PC-3 (cell line): ENCODE data around the gene PKP1. TPM values are rescaled to one million over a fixed set of nuclear protein-coding genes. Genes with fewer than 3 reads are reported as not detected.

Experiments
- ATAC-seq: fragments of 200-7000 bp; cut with Tn5 transposase; 2 replicates; pipeline ENCODE4 v1.9.1; 2020; ENCODE audit warnings: mild to moderate bottlenecking, moderate library complexity
- BruUV-seq: library from RNA; stranded (reverse); fragments of 400-500 nt; replicated peaks from 2 replicates; lab custom pipeline; 2021; lab: Mats Ljungman, UMichigan
- CTCF ChIA-PET: fragments of 300-600 bp; sonication (Branson Sonifier 250); formaldehyde crosslinking; loops from one replicate; lab custom pipeline; 2022; ENCODE audit warnings: antibody characterized with exemption; lab: Charles Lee
- POLR2A ChIA-PET: fragments of 300-600 bp; sonication (Branson Sonifier 250); formaldehyde crosslinking; loops from one replicate; lab custom pipeline; 2022; ENCODE audit warnings: antibody characterized with exemption; ENCODE audit not compliant: unreplicated experiment; lab: Charles Lee
- DNase-seq: peaks from one replicate; pipeline ENCODE4 v3.0.0-alpha.2; 2015
- H2AFZ ChIP-seq: fragments of 300-600 bp; sonication (generic); 2 replicates; pipeline ENCODE4 v1.6.0; 2016; ENCODE audit warnings: antibody characterized with exemption, low read length
- H3F3A ChIP-seq: fragments of 300-600 bp; sonication (generic); one replicate; pipeline ENCODE4 v1.6.0; 2017; ENCODE audit warnings: antibody characterized with exemption, low read length, control low read depth, mild to moderate bottlenecking; ENCODE audit not compliant: unreplicated experiment
- H3K27ac ChIP-seq: fragments of 300-600 bp; sonication (generic); 2 replicates; pipeline ENCODE4 v1.5.1; 2016; ENCODE audit warnings: mild to moderate bottlenecking, low read length
- H3K27me3 ChIP-seq: fragments of 300-600 bp; sonication (generic); 2 replicates; pipeline ENCODE4 v1.6.1; 2016; ENCODE audit warnings: low read length, mixed read lengths
- H3K36me3 ChIP-seq: fragments of 300-600 bp; sonication (generic); 2 replicates; pipeline ENCODE4 v1.6.1; 2016; ENCODE audit warnings: low read depth, mixed run types, low read length, mixed read lengths
- H3K4me1 ChIP-seq: fragments of 300-600 bp; sonication (generic); 2 replicates; pipeline ENCODE4 v1.5.1; 2016; ENCODE audit warnings: low read length; ENCODE audit not compliant: insufficient read depth
- H3K4me2 ChIP-seq: fragments of 300-600 bp; sonication (generic); 2 replicates; pipeline ENCODE4 v1.6.0; 2016; ENCODE audit warnings: low read length
- H3K4me3 ChIP-seq: fragments of 300-600 bp; sonication (generic); 2 replicates; pipeline ENCODE4 v1.5.1; 2016; ENCODE audit warnings: mild to moderate bottlenecking, low read length, mixed read lengths
- H3K79me2 ChIP-seq: fragments of 300-600 bp; sonication (generic); 2 replicates; pipeline ENCODE4 v1.6.1; 2017; ENCODE audit warnings: low read length, mixed read lengths
- H3K9ac ChIP-seq: fragments of 300-600 bp; sonication (generic); 2 replicates; pipeline ENCODE4 v1.6.0; 2016; ENCODE audit warnings: mild to moderate bottlenecking, low read length
- H3K9me2 ChIP-seq: fragments of 300-600 bp; sonication (generic); replicated peaks from 2 replicates; pipeline ENCODE4 v1.6.1; 2016; ENCODE audit warnings: mixed run types, low read length, mixed read lengths
- H3K9me3 ChIP-seq: fragments of 300-600 bp; sonication (generic); 2 replicates; pipeline ENCODE4 v1.6.1; 2016; ENCODE audit warnings: low read length, mixed read lengths
- H4K20me1 ChIP-seq: fragments of 300-600 bp; sonication (generic); 2 replicates; pipeline ENCODE4 v1.6.1; 2016; ENCODE audit warnings: low read length, mixed read lengths
- EZH2 ChIP-seq: fragments of 300-600 bp; sonication (generic); IDR thresholded peaks from one replicate; pipeline ENCODE4 v1.6.1; 2017; ENCODE audit warnings: antibody characterized with exemption, mild to moderate bottlenecking, low read length; ENCODE audit not compliant: unreplicated experiment
- EZH2phosphoT487 ChIP-seq: fragments of 300-600 bp; sonication (generic); IDR thresholded peaks from 2 replicates; pipeline ENCODE4 v1.6.1; 2018; ENCODE audit warnings: mild to moderate bottlenecking, antibody characterized with exemption, low read length, borderline replicate concordance
- intact Hi-C: fragments of 100-400 bp; cut with micrococcal nuclease; formaldehyde crosslinking; loops from 2 replicates; pipeline ENCODE4 v1.9.0; 2023
- total RNA-seq: library from RNA; depleted of rRNA; stranded (reverse); fragments of >200 nt; gene quantifications from 2 replicates; pipeline ENCODE4 v1.2.3, GENCODE V29; 2014
- TF ChIP-seq, protein P1 (sequence below): fragments of 300-600 bp; sonication (generic); conservative IDR thresholded peaks from 2 replicates; pipeline ENCODE4 v1.5.1; 2017; ENCODE audit warnings: antibody characterized with exemption, low read depth, mild to moderate bottlenecking, low read length

PKP1 gene
- total RNA-seq, 1 experiment from 2014 or later, result 211 TPM

DNA sequence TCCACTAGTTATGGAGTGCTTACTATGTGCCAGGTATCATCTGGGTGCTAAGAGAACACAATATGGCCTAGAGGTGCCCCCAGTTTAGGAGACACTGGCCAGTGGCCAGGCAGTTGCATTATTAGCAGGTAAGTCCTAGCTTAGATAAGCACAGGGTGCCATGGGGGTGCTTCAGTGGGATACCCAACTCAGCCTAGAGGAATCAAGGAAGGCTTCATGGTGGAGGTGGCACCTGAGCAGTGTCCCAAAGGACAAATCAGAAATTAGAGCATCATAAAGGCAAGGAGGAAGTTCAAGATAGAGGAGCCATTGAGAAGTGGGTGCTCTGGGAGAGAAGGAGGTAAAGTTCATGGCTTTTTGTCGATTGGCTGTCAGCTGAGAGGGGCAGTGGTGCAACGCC lies 31.9 kb upstream of the PKP1 start:
- Histone ChIP-seq H3K9ac (no peak overlapping the region), H3K36me3 (no peaks in the 10 kb centered on the region), H3K27me3 (peaks cover 5% of the 10 kb centered on the region; the same call in 1 of the 2 replicates), H3K79me2 (no peaks in the 10 kb centered on the region), H3K4me2 (no peak overlapping the region), H3K27ac (no peak overlapping the region), H3K4me3 (no peak overlapping the region), H3K4me1 (no peaks in the 10 kb centered on the region), H2AFZ (no peak overlapping the region), H3F3A (no peaks in the 10 kb centered on the region), H3K9me3 (no peaks in the 10 kb centered on the region), H3K9me2 (no peaks in the 10 kb centered on the region), H4K20me1 (no peaks in the 10 kb centered on the region)
- DNase-seq (no peak), ATAC-seq (no peak)
- intact Hi-C loops, result no loop called here
- CTCF ChIA-PET, result interaction anchor here (0.7 kb wide), 1 partner anchor 96 kb away, joined by 8 read pairs; no protein-coding TSS in a partner anchor
- POLR2A ChIA-PET, result no interaction called here
- TF ChIP-seq EZH2 (no peak), EZH2phosphoT487 (no peak)
- TF ChIP-seq, protein P1, sequence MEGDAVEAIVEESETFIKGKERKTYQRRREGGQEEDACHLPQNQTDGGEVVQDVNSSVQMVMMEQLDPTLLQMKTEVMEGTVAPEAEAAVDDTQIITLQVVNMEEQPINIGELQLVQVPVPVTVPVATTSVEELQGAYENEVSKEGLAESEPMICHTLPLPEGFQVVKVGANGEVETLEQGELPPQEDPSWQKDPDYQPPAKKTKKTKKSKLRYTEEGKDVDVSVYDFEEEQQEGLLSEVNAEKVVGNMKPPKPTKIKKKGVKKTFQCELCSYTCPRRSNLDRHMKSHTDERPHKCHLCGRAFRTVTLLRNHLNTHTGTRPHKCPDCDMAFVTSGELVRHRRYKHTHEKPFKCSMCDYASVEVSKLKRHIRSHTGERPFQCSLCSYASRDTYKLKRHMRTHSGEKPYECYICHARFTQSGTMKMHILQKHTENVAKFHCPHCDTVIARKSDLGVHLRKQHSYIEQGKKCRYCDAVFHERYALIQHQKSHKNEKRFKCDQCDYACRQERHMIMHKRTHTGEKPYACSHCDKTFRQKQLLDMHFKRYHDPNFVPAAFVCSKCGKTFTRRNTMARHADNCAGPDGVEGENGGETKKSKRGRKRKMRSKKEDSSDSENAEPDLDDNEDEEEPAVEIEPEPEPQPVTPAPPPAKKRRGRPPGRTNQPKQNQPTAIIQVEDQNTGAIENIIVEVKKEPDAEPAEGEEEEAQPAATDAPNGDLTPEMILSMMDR, result no peak
- no TSS peak for BruUV-seq

DNA sequence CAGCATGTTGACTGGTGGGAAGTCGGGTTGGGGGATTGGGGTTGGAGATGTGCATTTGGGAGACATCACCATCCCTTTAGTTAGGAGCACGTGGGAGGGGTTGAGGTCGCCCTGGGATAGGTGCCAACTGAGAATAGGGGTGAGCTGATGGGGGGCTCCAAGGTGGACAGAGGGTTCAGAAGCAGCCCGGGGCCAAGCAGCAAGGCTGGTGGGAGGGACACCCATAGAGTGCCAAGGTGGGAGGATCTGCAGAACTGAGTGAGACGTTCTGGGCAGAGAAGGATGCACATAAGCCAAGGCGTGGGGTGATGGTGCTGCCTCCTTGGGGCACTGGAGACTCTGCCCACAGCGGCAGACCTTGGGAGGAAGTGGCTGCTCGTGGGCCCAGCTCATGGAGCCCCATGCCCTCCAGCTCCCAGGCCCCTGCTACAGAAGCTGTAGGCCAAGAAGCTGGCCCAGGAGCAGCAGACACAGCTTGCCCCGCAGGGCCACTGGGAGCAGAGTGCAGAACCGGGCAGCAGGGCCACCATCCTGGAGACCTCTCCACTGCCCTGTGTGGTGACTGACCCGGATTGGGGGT lies 31.4 kb upstream of the PKP1 start:
- Histone ChIP-seq H2AFZ (no peak overlapping the region), H3K36me3 (no peaks in the 10 kb centered on the region), H3K27ac (no peak overlapping the region), H3K4me1 (no peaks in the 10 kb centered on the region), H3K4me2 (no peak overlapping the region), H3K9me2 (no peaks in the 10 kb centered on the region), H4K20me1 (no peaks in the 10 kb centered on the region), H3K79me2 (no peaks in the 10 kb centered on the region), H3K9me3 (no peaks in the 10 kb centered on the region), H3K9ac (no peak overlapping the region), H3K4me3 (no peak overlapping the region), H3K27me3 (0 out of 2 replicates have a peak, but pooled peaks cover under 1% of the 10 kb centered on the region), H3F3A (no peaks in the 10 kb centered on the region)
- intact Hi-C loops, result no loop called here
- ChIA-PET POLR2A (no interaction called here), CTCF (interaction anchor here (0.5 kb wide), 1 partner anchor 107 kb away, joined by 3 read pairs; no protein-coding TSS in a partner anchor)
- DNase-seq (no peak), ATAC-seq (no peak)
- BruUV-seq, result no TSS peak
- TF ChIP-seq, protein P1, result no peak
- TF ChIP-seq EZH2phosphoT487, result no peak
- TF ChIP-seq EZH2, result no peak

DNA sequence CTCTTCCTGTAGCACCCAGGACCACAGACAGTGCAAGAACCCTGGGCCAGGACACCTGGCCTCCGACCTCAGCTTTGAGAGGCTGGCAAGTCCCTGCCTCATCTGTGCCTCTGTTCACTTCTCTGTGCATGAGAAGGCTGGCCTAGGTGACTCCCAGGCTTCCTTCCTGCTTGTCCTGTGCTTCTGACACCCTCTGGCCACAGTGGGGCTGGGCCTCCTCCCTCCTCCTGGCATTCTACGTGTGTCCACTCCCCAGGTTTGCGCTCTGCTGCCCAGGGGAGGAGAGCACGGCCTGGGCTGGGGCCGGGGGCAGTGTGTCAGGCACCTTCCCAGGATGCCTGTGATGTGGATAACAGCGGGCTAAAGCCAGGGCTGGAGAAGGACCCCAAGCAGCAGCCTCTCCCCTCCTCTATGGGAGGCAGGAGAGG lies 30.3 kb upstream of the PKP1 start:
- no peak for TF ChIP-seq EZH2phosphoT487
- no peak for TF ChIP-seq EZH2
- TF ChIP-seq, protein P1, result no peak

More for the DNA sequence above, 30.3 kb upstream of the PKP1 start:
- no peak overlapping the region for H3K9ac ChIP-seq
- no peaks in the 10 kb centered on the region for H3K4me1 ChIP-seq
- H3K36me3 ChIP-seq, result no peaks in the 10 kb centered on the region
- no peaks in the 10 kb centered on the region for H4K20me1 ChIP-seq
- H3K79me2 ChIP-seq, result no peaks in the 10 kb centered on the region
- no peak overlapping the region for H2AFZ ChIP-seq
- no peaks in the 10 kb centered on the region for H3F3A ChIP-seq
- H3K4me3 ChIP-seq, result no peak overlapping the region
- DNase-seq (no peak), ATAC-seq (no peak)
- H3K4me2 ChIP-seq, result no peak overlapping the region
- no TSS peak for BruUV-seq
- no peaks in the 10 kb centered on the region for H3K27me3 ChIP-seq
- ChIA-PET POLR2A (no interaction called here), CTCF (no interaction called here)
- no peaks in the 10 kb centered on the region for H3K9me2 ChIP-seq
- intact Hi-C loops, result no loop called here
- no peak overlapping the region for H3K27ac ChIP-seq
- H3K9me3 ChIP-seq, result no peaks in the 10 kb centered on the region
